22Rv1 (cell line): Measurements from ENCODE around the gene ZBTB5.

ENCODE experiments used
- CTCF ChIP-seq: fragments of 450-650 bp; IDR thresholded peaks from 2 replicates; pipeline ENCODE4 v1.5.1; 2017; ENCODE audit warnings: mild to moderate bottlenecking
- ZFX ChIP-seq: fragments of 450-650 bp; IDR thresholded peaks from 2 replicates; pipeline ENCODE4 v1.6.1; 2017; ENCODE audit warnings: antibody characterized with exemption, borderline replicate concordance

- TF ChIP-seq CTCF: no peak
- no peak for TF ChIP-seq ZFX
Measured at GRCh38 chr9:37456817-37457216, 8.4 kb downstream of the ZBTB5 start.
